Right renal pelvis (tissue), 4 donors: ENCODE results near the gene DPM3. TPM values are rescaled to one million over a fixed set of nuclear protein-coding genes. Genes with fewer than 3 reads are reported as not detected.

ENCODE experiments used
- DNase-seq, 4 donors: peaks; one replicate each; pipeline ENCODE4 v3.0.0-alpha.2; 2013; ENCODE audit warnings: low read depth in 4 of 4, low spot score in 3 of 4, missing footprints in 1 of 4
- polyA plus RNA-seq, 4 donors: library from polyadenylated mRNA; unstranded; fragments of 120-200 nt; gene quantifications; one replicate each; pipeline ENCODE4 v1.2.1, GENCODE V29; 2013; ENCODE audit not compliant: insufficient read length in 4 of 4

DPM3 gene
- polyA plus RNA-seq, 4 donors, result 31.8 to 57.2 (median 36.6) TPM

DNA sequence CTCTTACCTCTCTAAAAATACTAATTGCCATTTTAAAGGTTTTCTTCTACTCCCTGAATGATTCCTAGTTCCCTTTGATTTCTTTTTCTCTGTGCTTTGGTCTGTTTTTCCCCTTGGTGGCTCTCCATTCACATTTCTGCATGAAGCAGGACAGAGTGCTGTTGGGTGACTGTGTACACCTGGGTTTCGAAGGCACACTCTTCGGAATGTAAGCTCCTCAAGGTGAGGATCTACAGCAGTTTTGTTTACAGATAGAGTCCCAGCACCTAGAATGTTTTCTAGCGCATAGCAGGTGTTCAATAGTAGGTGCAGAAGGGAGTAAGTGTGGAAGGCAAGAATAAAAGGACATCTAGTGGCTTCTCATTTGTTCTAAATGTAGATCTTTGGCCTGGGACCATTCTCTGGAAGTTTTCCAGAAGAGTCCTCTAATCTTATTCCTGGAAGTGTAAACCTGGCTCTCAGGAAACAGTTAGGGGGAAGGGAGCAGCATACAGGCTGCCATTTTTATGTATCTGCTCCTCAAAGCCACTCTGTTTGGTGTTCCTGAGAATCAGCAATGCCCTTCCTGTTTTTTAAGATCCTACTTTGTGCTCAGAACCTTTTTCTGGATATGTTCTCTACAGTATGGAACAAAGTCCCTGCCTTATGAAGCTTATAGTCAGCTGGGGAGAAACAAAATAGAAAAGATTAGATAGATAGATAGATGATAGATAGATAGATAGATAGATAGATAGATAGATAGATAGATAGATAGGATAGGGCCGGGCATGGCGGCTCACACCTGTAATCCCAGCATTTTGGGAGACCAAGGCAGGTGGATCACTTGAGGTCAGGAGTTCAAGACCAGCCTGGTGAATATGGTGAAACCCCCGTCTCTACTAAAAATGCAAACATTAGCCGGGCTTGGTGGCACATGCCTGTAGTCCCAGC lies 35.5 kb downstream of the DPM3 start:
- no peak for DNase-seq

DNA sequence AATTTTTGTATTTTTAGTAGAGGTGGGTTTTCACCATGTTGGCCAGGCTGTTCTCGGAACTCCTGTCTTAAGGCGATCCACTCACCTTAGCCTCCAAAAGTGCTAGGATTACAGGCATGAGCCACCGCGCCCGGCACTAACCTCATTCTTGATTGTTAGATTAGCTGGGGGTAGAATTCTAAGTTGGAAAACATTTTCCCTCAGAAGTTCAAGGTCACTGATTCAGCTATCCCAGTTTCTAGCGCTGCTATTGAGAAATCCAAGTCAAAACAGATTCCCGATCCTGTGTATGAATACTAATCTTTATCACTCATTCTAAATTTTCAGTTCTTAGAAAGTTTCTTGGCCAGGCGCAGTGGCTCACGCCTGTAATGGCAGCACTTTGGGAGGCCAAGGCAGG lies 37.0 kb downstream of the DPM3 start:
- DNase-seq, result no peak

DNA sequence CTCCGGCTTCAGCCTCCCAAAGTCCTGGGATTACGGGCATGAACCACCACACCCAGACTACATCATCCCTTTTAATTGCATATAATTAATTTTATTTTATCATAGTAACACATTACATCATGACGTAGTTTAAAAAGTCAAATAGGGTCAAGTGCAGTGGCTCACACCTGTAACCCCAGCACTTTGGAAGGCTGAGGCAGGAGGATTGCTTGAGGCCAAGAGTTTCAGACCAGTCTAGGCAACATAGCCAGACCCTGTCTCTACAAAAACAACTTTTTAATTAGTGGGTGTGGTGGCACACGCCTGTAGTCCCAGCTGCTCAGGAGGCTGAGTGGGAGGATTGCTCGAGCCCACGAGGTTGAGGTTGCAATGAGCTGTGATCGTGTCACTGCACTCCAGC lies 41.0 kb downstream of the DPM3 start:
- DNase-seq, result no peak

DNA sequence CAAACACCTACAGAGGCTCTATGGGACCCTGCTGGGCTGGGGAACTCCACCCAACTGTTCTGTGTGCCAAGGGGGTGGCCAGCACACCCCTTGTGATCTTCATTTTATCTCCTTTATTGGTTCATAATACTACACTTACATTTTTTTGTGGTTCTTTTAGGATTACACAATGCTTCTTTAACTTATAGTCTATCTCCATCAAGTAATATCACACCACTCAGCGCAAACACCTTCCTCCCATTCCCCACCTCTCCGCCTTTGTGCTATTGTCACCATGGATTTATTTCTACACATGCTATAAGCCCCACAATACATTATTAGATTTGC lies 45.7 kb downstream of the DPM3 start:
- DNase-seq, result no peak

DNA sequence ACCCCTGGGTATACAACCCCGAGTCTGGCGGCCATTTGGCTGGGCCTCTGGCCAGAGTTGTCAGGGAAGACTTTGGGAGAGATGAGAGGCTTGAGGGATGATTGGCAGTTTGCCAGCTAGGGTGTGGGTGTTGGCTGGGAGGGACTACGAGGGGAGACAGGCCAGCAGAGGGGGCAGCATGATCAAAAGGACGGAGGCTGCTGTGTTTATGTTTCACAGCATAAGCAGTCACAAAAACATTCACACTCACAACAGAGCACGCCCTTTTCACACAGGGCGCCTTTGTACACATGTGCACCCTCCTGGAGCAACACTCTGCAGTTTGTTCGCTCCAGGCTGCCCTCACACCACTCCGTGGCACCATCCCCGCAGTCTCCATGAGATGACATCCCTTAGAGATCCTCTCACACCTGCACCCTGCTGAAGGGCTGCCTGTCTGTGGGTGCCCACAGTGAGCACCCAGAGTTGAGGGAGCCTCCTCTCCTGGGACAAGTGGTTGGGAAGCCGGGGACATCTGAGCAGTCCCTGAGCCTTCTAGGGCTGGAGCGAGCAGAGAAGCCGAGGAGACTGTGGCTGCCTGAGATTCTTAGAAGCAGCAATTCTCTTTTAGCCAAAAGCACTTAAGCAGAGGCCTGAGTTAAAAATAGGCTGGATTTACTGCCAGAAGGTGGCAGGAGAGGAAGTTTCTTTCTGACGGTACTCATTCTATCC lies 46.3 kb downstream of the DPM3 start:
- no peak for DNase-seq

DNA sequence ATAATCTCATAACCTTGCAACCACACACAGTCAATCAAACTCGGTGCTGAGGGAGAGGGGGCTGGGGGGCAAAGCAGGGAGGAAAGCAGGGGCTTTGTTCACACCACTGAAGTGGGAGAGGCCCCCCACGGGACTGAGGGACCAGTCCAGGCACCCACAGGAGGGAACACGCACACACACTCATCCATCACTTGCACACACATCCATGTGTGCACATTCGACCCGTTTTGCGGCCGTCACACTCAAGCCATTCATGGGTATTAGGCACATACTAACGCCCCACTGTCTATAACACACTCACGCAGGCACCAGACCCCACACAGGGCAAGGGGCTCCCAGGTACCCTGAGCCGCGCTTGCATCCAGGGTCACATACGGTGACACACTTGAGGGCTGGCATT lies 47.7 kb downstream of the DPM3 start:
- DNase-seq, result no peak

DNA sequence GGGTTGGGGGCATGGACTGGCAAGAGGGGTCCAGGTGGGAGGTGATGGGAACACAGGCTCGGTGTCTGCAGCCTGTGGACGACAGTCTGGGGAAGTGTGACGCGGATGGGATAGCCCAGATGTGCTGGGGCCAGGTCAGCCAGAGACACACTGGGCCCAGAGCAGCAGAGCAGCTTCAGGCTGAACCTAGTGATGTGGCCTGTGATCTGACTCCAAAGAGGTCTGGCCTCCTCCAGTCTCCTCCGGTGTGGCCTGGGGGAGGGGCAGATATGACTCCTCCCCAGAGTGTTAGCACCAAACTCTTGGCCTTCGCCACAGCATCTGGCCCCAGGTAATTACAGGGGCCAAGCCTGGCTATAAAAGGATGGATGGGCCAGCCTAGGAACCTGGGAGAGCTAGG lies 48.2 kb downstream of the DPM3 start:
- no peak for DNase-seq

DNA sequence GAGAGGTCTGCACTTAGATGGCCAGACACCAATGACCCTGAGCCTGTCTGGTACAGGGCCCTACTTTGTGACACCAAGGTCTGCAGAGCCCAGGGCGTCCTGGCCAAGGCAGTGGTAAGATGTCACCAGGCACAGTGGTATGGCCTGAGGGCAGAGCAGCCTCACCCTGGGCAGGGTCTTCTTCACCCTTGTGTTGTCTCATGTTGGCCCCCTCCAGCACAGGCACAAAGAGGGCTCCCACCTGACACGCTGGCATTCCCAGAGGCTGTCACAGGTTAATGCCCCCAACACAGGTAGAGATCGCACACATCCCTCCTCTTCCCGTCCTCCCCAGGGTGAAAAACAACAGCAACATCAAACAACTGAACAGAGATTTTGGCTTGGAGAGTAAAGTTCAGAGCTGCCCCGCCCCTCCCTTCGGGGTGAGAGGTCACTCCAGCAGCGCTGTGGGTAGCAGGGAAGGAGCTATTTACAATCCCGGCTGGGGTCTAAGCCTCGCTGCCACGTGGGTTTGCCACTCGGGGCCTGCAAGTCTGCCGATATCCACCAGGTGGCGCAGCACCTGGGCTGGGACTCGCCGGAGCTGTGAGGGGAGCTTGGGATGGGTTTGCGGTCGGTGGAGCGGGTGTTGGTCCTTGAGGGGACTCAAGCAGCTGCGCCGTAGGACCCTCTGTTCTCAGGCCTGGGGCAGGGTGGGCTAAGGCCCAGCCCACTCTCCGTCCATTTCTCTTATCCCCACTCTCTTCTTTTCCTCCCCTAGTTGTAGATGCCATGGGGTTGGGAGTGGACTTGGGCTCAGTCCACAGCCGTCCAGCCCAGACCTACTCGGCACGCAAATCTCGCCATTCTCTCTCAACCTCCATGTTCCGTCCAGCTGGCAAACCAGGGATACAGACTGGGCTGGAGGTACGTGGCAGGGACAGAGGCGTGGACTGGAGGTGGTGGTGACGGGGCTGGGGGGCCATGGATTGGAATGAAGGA lies 49.0 kb downstream of the DPM3 start:
- no peak for DNase-seq

Other genes starting within 250 kb of the DPM3 start
- 10 to 100 TPM; 33.2 to 44.8 (median 34.6) TPM for gene PMVK, start 203.8 kb downstream of the DPM3 start, polyA plus RNA-seq
- gene PBXIP1, start 184.4 kb downstream of the DPM3 start, polyA plus RNA-seq, result 10 to 100 TPM; 64.9 to 74.6 (median 71.5) TPM
- gene PYGO2, start 178.7 kb downstream of the DPM3 start, polyA plus RNA-seq, result 10 to 100 TPM; 46.9 to 52.2 (median 50.7) TPM
- gene SHC1, start 169.8 kb downstream of the DPM3 start, polyA plus RNA-seq, result 10 to 100 TPM; 87.1 to 89.4 (median 88.0) TPM
- gene CKS1B, start 165.8 kb downstream of the DPM3 start, polyA plus RNA-seq, result 100 to 1,000 TPM in 2 of 4 donors, 10 to 100 TPM in 2; 89.4 to 103 (median 100) TPM
- 10 to 100 TPM; 29.7 to 31.6 (median 30.8) TPM for gene FLAD1, start 157.2 kb downstream of the DPM3 start, polyA plus RNA-seq
- under 1 TPM; 0.26 to 0.43 (median 0.34) TPM for gene LENEP, start 146.9 kb downstream of the DPM3 start, polyA plus RNA-seq
- gene ZBTB7B, start 137.7 kb downstream of the DPM3 start, polyA plus RNA-seq, result 10 to 100 TPM; 13.0 to 17.4 (median 14.4) TPM
- 1 to 10 TPM; 1.6 to 2.1 (median 1.8) TPM for gene DCST2, start 106.8 kb downstream of the DPM3 start, polyA plus RNA-seq
- under 1 TPM; 0.19 to 0.31 (median 0.28) TPM for gene DCST1, start 106.7 kb downstream of the DPM3 start, polyA plus RNA-seq
- 10 to 100 TPM; 42.9 to 63.4 (median 44.4) TPM for gene ADAM15, start 89.2 kb downstream of the DPM3 start, polyA plus RNA-seq
- 10 to 100 TPM; 18.5 to 22.9 (median 21.4) TPM for gene EFNA4, start 76.8 kb downstream of the DPM3 start, polyA plus RNA-seq
- 1 to 10 TPM; 6.0 to 7.9 (median 7.1) TPM for gene EFNA3, start 61.7 kb downstream of the DPM3 start, polyA plus RNA-seq
- 10 to 100 TPM; 67.0 to 75.7 (median 72.2) TPM for gene EFNA1, start 12.7 kb downstream of the DPM3 start, polyA plus RNA-seq
- gene SLC50A1, start 4.7 kb downstream of the DPM3 start, polyA plus RNA-seq, result 10 to 100 TPM; 52.7 to 63.7 (median 58.5) TPM
- 100 to 1,000 TPM; 137 to 177 (median 153) TPM for gene KRTCAP2, start 32.8 kb upstream of the DPM3 start, polyA plus RNA-seq
- 1 to 10 TPM; 2.7 to 4.1 (median 3.2) TPM for gene TRIM46, start 33.3 kb upstream of the DPM3 start, polyA plus RNA-seq
- 10 to 100 TPM; 28.1 to 41.7 (median 33.4) TPM for gene THBS3, start 67.4 kb upstream of the DPM3 start, polyA plus RNA-seq
- gene MTX1, start 68.2 kb upstream of the DPM3 start, polyA plus RNA-seq, result 10 to 100 TPM; 38.8 to 50.3 (median 42.0) TPM
- gene ENTREP3, start 115.0 kb upstream of the DPM3 start, polyA plus RNA-seq, result 10 to 100 TPM; 20.8 to 32.3 (median 24.8) TPM
- gene SCAMP3, start 121.8 kb upstream of the DPM3 start, polyA plus RNA-seq, result 10 to 100 TPM; 59.7 to 64.7 (median 60.8) TPM
- 10 to 100 TPM; 71.1 to 81.1 (median 75.7) TPM for gene CLK2, start 133.0 kb upstream of the DPM3 start, polyA plus RNA-seq
- 10 to 100 TPM in 1 of 4 donors, 1 to 10 TPM in 3; 9.4 to 11.2 (median 9.7) TPM for gene HCN3, start 136.9 kb upstream of the DPM3 start, polyA plus RNA-seq
- 10 to 100 TPM in 1 of 4 donors, 1 to 10 TPM in 3; 6.3 to 11.7 (median 8.5) TPM for gene PKLR, start 160.9 kb upstream of the DPM3 start, polyA plus RNA-seq
- gene FDPS, start 168.3 kb upstream of the DPM3 start, polyA plus RNA-seq, result 100 to 1,000 TPM; 164 to 181 (median 167) TPM
- 10 to 100 TPM; 35.5 to 44.1 (median 36.6) TPM for gene RUSC1, start 180.4 kb upstream of the DPM3 start, polyA plus RNA-seq